Measurements from ENCODE around the gene AATK.

Gene AATK

DNA sequence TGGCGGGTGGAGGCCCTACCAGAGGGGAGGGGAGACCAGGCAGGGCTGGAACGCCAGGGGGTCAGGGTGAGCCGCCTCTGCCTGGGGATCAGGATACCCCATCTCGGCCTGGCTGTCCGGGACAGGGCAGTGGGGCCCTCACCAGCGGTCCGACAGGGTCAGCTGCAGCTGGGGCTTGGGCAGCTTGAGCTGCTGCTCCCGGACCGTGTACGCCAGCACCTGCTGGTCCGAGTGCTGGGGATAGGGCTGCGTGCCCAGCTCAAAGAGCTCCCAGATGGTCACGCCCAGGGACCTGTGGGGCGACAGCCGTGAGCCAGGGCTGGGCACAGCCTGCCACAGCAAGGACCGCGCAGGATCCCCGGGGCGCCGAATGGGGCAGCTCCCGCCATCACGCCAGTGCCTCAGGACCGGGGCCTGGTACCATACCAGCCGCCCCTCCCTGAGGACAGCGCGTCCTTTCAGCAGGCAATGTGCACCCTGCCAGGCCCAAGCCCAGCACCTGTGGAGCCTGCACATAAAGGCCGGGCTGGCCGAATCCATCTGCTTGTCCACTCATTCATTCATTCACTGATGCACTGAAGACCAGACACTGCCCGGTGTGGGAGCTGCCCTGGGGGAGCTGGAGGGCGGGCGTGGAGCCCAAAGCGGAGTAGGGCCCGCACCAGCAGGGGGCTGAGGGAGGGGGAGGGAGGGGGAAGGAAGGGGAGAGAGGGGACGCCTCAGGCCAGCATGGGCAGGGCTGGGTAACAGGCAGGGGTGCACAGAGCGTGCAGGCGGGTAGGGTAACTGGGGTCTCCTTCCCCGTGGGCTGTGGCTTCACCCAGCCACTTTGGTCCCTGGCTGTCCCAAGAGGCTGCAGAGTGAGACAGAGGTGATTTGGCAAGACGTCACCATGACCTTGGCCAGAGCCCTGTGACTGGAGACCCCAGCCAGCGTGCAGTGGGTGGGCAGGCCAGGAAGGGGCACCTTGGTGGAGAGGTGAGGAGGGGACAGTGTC, 42.7 kb downstream of the AATK start:
- TF ChIP-seq, protein P1, sequence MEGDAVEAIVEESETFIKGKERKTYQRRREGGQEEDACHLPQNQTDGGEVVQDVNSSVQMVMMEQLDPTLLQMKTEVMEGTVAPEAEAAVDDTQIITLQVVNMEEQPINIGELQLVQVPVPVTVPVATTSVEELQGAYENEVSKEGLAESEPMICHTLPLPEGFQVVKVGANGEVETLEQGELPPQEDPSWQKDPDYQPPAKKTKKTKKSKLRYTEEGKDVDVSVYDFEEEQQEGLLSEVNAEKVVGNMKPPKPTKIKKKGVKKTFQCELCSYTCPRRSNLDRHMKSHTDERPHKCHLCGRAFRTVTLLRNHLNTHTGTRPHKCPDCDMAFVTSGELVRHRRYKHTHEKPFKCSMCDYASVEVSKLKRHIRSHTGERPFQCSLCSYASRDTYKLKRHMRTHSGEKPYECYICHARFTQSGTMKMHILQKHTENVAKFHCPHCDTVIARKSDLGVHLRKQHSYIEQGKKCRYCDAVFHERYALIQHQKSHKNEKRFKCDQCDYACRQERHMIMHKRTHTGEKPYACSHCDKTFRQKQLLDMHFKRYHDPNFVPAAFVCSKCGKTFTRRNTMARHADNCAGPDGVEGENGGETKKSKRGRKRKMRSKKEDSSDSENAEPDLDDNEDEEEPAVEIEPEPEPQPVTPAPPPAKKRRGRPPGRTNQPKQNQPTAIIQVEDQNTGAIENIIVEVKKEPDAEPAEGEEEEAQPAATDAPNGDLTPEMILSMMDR (IDR thresholded peaks at IDR 0.05; ENCODE audit: low read depth, low read length, poor library complexity, severe bottlenecking): no peak
- no peak for TF ChIP-seq EZH2phosphoT487 (IDR thresholded peaks at IDR 0.05; ENCODE audit: borderline replicate concordance, low read length)
- Histone ChIP-seq H4K20me1 (ENCODE audit: control insufficient read depth, insufficient read depth, low read depth, low read length) (no peaks in the 10 kb centered on the region), H3K4me3 (ENCODE audit: low read length) (no peak overlapping the region), H3F3A (ENCODE audit: control insufficient read depth, insufficient read depth) (no peaks in the 10 kb centered on the region), H3K9me3 (ENCODE audit: control insufficient read depth, insufficient read depth, low read length) (no peaks in the 10 kb centered on the region), H3K79me2 (ENCODE audit: control insufficient read depth, low read length) (no peaks in the 10 kb centered on the region), H3K9me2 (replicated peaks; ENCODE audit: control insufficient read depth, low read length) (no peaks in the 10 kb centered on the region), H3K4me1 (ENCODE audit: control insufficient read depth, low read length) (peaks cover 3% of the 10 kb centered on the region; the same call in 1 of the 2 replicates), H3K4me2 (ENCODE audit: low read length) (no peak overlapping the region), H3K27ac (ENCODE audit: low read depth, low read length) (no peak overlapping the region), H3K36me3 (ENCODE audit: control insufficient read depth, low read length) (no peaks in the 10 kb centered on the region), H3K27me3 (ENCODE audit: control insufficient read depth, low read length) (no peaks in the 10 kb centered on the region)

DNA sequence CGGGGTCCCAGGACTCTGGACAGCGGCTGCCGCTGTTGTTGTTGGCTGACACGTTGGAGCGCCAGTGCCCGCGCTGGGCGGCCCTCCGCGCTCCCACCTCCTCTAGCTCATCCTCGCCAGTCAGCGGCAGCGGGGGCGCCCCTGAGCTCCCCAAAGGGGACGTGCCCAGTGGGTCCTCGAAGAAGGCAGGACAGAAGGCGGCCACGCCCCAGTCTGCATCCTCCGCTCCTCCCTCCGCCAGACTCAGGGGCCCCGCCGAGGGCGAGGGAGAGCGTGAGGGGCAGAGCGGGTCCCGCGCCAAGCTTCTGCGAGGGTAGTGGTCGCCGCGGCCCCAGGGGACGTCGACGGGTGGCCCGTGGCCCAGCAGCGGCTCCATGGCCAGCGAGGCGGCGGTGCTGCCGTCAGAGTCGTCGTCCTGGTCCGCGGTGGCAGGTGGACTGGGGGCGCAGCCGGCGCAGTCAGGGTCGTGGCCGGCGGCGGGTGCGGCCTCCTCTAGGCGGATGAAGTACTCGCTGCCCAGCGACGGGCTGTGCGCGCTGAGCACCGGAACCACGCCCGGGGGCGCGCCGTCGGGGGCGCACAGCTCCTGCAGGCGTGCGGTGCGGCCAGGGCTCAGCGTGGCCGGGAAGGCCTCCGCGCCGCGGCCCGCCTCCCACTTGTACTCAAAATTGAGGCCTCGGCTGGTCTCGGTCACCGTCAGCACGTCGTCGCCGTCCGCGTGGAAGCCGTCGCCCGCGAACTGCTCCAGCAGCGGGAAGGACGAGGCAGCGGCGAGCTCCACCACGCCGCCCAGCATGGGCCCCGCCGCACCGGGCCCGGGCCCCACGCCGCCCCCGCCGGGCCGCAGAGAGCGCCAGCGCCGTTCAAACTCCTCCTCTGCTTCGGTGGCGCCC, 43.9 kb downstream of the AATK start:
- H3K27me3 ChIP-seq (ENCODE audit: control insufficient read depth, low read length): no peaks in the 10 kb centered on the region
- H3K4me2 ChIP-seq (ENCODE audit: low read length): no peak overlapping the region
- H3K9me2 ChIP-seq (replicated peaks; ENCODE audit: control insufficient read depth, low read length): no peaks in the 10 kb centered on the region
- H3K4me3 ChIP-seq (ENCODE audit: low read length): no peak overlapping the region
- TF ChIP-seq, protein P1 (IDR thresholded peaks at IDR 0.05; ENCODE audit: low read depth, low read length, poor library complexity, severe bottlenecking): no peak
- TF ChIP-seq EZH2phosphoT487 (IDR thresholded peaks at IDR 0.05; ENCODE audit: borderline replicate concordance, low read length): no peak
- H3K27ac ChIP-seq (ENCODE audit: low read depth, low read length): no peak overlapping the region
- H4K20me1 ChIP-seq (ENCODE audit: control insufficient read depth, insufficient read depth, low read depth, low read length): no peaks in the 10 kb centered on the region
- H3K4me1 ChIP-seq (ENCODE audit: control insufficient read depth, low read length): peaks cover 3% of the 10 kb centered on the region; the same call in 1 of the 2 replicates
- H3F3A ChIP-seq (ENCODE audit: control insufficient read depth, insufficient read depth): no peaks in the 10 kb centered on the region
- H3K36me3 ChIP-seq (ENCODE audit: control insufficient read depth, low read length): no peaks in the 10 kb centered on the region
- no peaks in the 10 kb centered on the region for H3K79me2 ChIP-seq (ENCODE audit: control insufficient read depth, low read length)
- no peaks in the 10 kb centered on the region for H3K9me3 ChIP-seq (ENCODE audit: control insufficient read depth, insufficient read depth, low read length)

GRCh38 chr17:81120695-81121621, 45.1 kb downstream of the AATK start:
- Histone ChIP-seq H3K36me3 (ENCODE audit: control insufficient read depth, low read length) (no peaks in the 10 kb centered on the region), H3K4me2 (ENCODE audit: low read length) (no peak overlapping the region)

More at GRCh38 chr17:81120695-81121621, 45.1 kb downstream of the AATK start:
- H3K9me3 ChIP-seq (ENCODE audit: control insufficient read depth, insufficient read depth, low read length): no peaks in the 10 kb centered on the region
- H4K20me1 ChIP-seq (ENCODE audit: control insufficient read depth, insufficient read depth, low read depth, low read length): no peaks in the 10 kb centered on the region
- peaks cover 3% of the 10 kb centered on the region; the same call in 1 of the 2 replicates for H3K4me1 ChIP-seq (ENCODE audit: control insufficient read depth, low read length)
- no peak overlapping the region for H3K27ac ChIP-seq (ENCODE audit: low read depth, low read length)
- no peak overlapping the region for H3K4me3 ChIP-seq (ENCODE audit: low read length)
- no peaks in the 10 kb centered on the region for H3F3A ChIP-seq (ENCODE audit: control insufficient read depth, insufficient read depth)
- no peak for TF ChIP-seq EZH2phosphoT487 (IDR thresholded peaks at IDR 0.05; ENCODE audit: borderline replicate concordance, low read length)
- TF ChIP-seq, protein P1 (IDR thresholded peaks at IDR 0.05; ENCODE audit: low read depth, low read length, poor library complexity, severe bottlenecking): no peak
- no peaks in the 10 kb centered on the region for H3K9me2 ChIP-seq (replicated peaks; ENCODE audit: control insufficient read depth, low read length)
- H3K79me2 ChIP-seq (ENCODE audit: control insufficient read depth, low read length): no peaks in the 10 kb centered on the region
- H3K27me3 ChIP-seq (ENCODE audit: control insufficient read depth, low read length): no peaks in the 10 kb centered on the region
